HEK293 (cell line): ENCODE measurements around the gene GLYATL3.

Experiments used
- CTCF ChIA-PET: fragments of 350-600 bp; formaldehyde crosslinking; extraction: SDS; loops from one replicate; lab custom pipeline; 2021; ENCODE audit warnings: antibody characterized with exemption; lab: Yijun Ruan, JAX
- POLR2A ChIA-PET: fragments of 300-600 bp; formaldehyde crosslinking; extraction: SDS; loops from one replicate; lab custom pipeline; 2020; ENCODE audit warnings: antibody characterized with exemption, inconsistent platforms; lab: Yijun Ruan, JAX
- H3K27ac ChIP-seq: fragments of 200-500 bp; sonication (Bioruptor generic); 2 replicates; pipeline ENCODE4 v1.5.1; 2014; ENCODE audit warnings: low read depth, low read length, control low read depth, inconsistent platforms; ENCODE audit errors: extremely low read depth
- H3K36me3 ChIP-seq, 2 experiments: fragments of 200-500 bp in 1 of 2; sonication (Bioruptor generic) in 1 of 2; 1 replicate in 1 of 2; 2 replicates in 1 of 2; pipeline ENCODE4 v1.5.1; 2014 to 2017; ENCODE audit warnings: inconsistent platforms in 2 of 2, low read length in 2 of 2; ENCODE audit not compliant: control insufficient read depth in 2 of 2, insufficient read depth in 1 of 2
- H3K4me1 ChIP-seq: fragments of 200-500 bp; sonication (Bioruptor generic); 2 replicates; pipeline ENCODE4 v1.5.1; 2014; ENCODE audit warnings: mild to moderate bottlenecking, low read length, inconsistent platforms; ENCODE audit not compliant: control insufficient read depth, insufficient read depth
- H3K4me3 ChIP-seq: 2 replicates; pipeline ENCODE4 v1.5.1; 2011; ENCODE audit warnings: low read depth, mild to moderate bottlenecking, control low read depth, low read length, moderate library complexity
- H3K9me3 ChIP-seq: fragments of 200-500 bp; sonication (Bioruptor generic); 2 replicates; pipeline ENCODE4 v1.5.1; 2014; ENCODE audit warnings: low read depth, low read length, inconsistent platforms; ENCODE audit not compliant: control insufficient read depth, insufficient read depth
- KLF1 ChIP-seq: fragments of 450-650 bp; formaldehyde crosslinking; IDR thresholded peaks from 2 replicates; pipeline ENCODE4 v1.5.1; 2016; ENCODE audit warnings: missing biosample characterization, missing genetic modification characterization
- KLF7 ChIP-seq: fragments of 450-650 bp; formaldehyde crosslinking; IDR thresholded peaks from 2 replicates; pipeline ENCODE4 v1.5.1; 2016; ENCODE audit warnings: missing biosample characterization, missing genetic modification characterization, borderline replicate concordance
- KLF9 ChIP-seq: fragments of 450-650 bp; formaldehyde crosslinking; IDR thresholded peaks from 2 replicates; pipeline ENCODE4 v1.5.1; 2016; ENCODE audit warnings: missing biosample characterization, missing genetic modification characterization, low read depth
- PRDM2 ChIP-seq: fragments of 450-650 bp; formaldehyde crosslinking; IDR thresholded peaks from 2 replicates; pipeline ENCODE4 v1.5.1; 2016; ENCODE audit warnings: missing biosample characterization, missing genetic modification characterization, borderline replicate concordance
- ZNF140 ChIP-seq: fragments of 450-650 bp; formaldehyde crosslinking; IDR thresholded peaks from 2 replicates; pipeline ENCODE4 v1.5.1; 2016; ENCODE audit warnings: missing biosample characterization, missing genetic modification characterization
- ZNF169 ChIP-seq: fragments of 450-650 bp; formaldehyde crosslinking; IDR thresholded peaks from 2 replicates; pipeline ENCODE4 v1.5.1; 2016; ENCODE audit warnings: missing biosample characterization, missing genetic modification characterization
- ZNF248 ChIP-seq: fragments of 450-650 bp; formaldehyde crosslinking; IDR thresholded peaks from 2 replicates; pipeline ENCODE4 v1.5.1; 2017; ENCODE audit warnings: missing biosample characterization, missing genetic modification characterization
- ZNF302 ChIP-seq: fragments of 450-650 bp; formaldehyde crosslinking; IDR thresholded peaks from 2 replicates; pipeline ENCODE4 v1.5.1; 2016; ENCODE audit warnings: missing biosample characterization, missing genetic modification characterization, low read depth
- ZNF366 ChIP-seq: fragments of 450-650 bp; formaldehyde crosslinking; conservative IDR thresholded peaks from 2 replicates; pipeline ENCODE4 v1.5.1; 2016; ENCODE audit warnings: missing biosample characterization, missing genetic modification characterization
- ZNF548 ChIP-seq: fragments of 450-650 bp; formaldehyde crosslinking; IDR thresholded peaks from 2 replicates; pipeline ENCODE4 v1.5.1; 2016; ENCODE audit warnings: missing biosample characterization, missing genetic modification characterization
- ZNF677 ChIP-seq: fragments of 450-650 bp; IDR thresholded peaks from 2 replicates; pipeline ENCODE4 v1.5.0; 2018; ENCODE audit warnings: missing biosample characterization, mild to moderate bottlenecking, missing genetic modification characterization, moderate library complexity
- ZNF776 ChIP-seq: fragments of 450-650 bp; formaldehyde crosslinking; IDR thresholded peaks from 2 replicates; pipeline ENCODE4 v1.5.0; 2017; ENCODE audit warnings: missing biosample characterization, missing genetic modification characterization, borderline replicate concordance
- ZNF785 ChIP-seq: fragments of 450-650 bp; formaldehyde crosslinking; IDR thresholded peaks from 2 replicates; pipeline ENCODE4 v1.5.1; 2016; ENCODE audit warnings: missing biosample characterization, missing genetic modification characterization
- ZSCAN30 ChIP-seq: fragments of 450-650 bp; IDR thresholded peaks from 2 replicates; pipeline ENCODE4 v1.5.1; 2018; ENCODE audit warnings: missing biosample characterization, mild to moderate bottlenecking, missing genetic modification characterization, moderate library complexity
- TF ChIP-seq, protein P1 (sequence below): fragments of 450-650 bp; formaldehyde crosslinking; IDR thresholded peaks from 2 replicates; pipeline ENCODE4 v1.5.1; 2016; ENCODE audit warnings: missing biosample characterization, missing genetic modification characterization, borderline replicate concordance
- TF ChIP-seq, protein P2 (sequence below): fragments of 450-650 bp; formaldehyde crosslinking; IDR thresholded peaks from 2 replicates; pipeline ENCODE4 v1.5.1; 2017; ENCODE audit warnings: missing biosample characterization, missing genetic modification characterization
- TF ChIP-seq, protein P3 (sequence below): sonication (generic); formaldehyde crosslinking; IDR thresholded peaks from 2 replicates; pipeline ENCODE4 v1.8.1; 2022; ENCODE audit warnings: mild to moderate bottlenecking, moderate library complexity, missing genetic modification reagents

GLYATL3 gene

GRCh38 chr6:49564552-49564951 is 64.8 kb downstream of the GLYATL3 start:
- CTCF ChIA-PET = interaction anchor here (0.5 to 1.3 kb wide), 4 partner anchors 32 to 112 kb away, joined by 3 to 8 read pairs (median 3); no protein-coding TSS in a partner anchor
- Histone ChIP-seq H3K4me3 (no peak overlapping the region), H3K4me1 (peaks cover 1% of the 10 kb centered on the region), H3K27ac (no peak overlapping the region), H3K36me3 (peaks cover 1 to 3% of the 10 kb centered on the region in 2 experiments; a peak in 2 of 3 replicates), H3K9me3 (no peaks in the 10 kb centered on the region)
- TF ChIP-seq ZNF776 (tag by site-specific recombination) (no peak), ZNF302 (no peak), ZNF169 (tag by site-specific recombination) (peak; percentile 93)
- POLR2A ChIA-PET = no interaction called here

GRCh38 chr6:49565261-49565660 is 65.5 kb downstream of the GLYATL3 start:
- Histone ChIP-seq H3K4me1 (peaks cover 8% of the 10 kb centered on the region), H3K27ac (no peak overlapping the region), H3K9me3 (no peaks in the 10 kb centered on the region), H3K4me3 (no peak overlapping the region), H3K36me3 (peaks cover 0 to 3% of the 10 kb centered on the region in 2 experiments; a peak in 1 of 3 replicates)
- TF ChIP-seq ZNF785 (tag by site-specific recombination) (no peak), ZNF302 (no peak), KLF7 (no peak), ZNF677 (no peak)
- TF ChIP-seq, protein P1, sequence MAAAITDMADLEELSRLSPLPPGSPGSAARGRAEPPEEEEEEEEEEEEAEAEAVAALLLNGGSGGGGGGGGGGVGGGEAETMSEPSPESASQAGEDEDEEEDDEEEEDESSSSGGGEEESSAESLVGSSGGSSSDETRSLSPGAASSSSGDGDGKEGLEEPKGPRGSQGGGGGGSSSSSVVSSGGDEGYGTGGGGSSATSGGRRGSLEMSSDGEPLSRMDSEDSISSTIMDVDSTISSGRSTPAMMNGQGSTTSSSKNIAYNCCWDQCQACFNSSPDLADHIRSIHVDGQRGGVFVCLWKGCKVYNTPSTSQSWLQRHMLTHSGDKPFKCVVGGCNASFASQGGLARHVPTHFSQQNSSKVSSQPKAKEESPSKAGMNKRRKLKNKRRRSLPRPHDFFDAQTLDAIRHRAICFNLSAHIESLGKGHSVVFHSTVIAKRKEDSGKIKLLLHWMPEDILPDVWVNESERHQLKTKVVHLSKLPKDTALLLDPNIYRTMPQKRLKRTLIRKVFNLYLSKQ (tag by site-specific recombination) = no peak
- TF ChIP-seq, protein P2, sequence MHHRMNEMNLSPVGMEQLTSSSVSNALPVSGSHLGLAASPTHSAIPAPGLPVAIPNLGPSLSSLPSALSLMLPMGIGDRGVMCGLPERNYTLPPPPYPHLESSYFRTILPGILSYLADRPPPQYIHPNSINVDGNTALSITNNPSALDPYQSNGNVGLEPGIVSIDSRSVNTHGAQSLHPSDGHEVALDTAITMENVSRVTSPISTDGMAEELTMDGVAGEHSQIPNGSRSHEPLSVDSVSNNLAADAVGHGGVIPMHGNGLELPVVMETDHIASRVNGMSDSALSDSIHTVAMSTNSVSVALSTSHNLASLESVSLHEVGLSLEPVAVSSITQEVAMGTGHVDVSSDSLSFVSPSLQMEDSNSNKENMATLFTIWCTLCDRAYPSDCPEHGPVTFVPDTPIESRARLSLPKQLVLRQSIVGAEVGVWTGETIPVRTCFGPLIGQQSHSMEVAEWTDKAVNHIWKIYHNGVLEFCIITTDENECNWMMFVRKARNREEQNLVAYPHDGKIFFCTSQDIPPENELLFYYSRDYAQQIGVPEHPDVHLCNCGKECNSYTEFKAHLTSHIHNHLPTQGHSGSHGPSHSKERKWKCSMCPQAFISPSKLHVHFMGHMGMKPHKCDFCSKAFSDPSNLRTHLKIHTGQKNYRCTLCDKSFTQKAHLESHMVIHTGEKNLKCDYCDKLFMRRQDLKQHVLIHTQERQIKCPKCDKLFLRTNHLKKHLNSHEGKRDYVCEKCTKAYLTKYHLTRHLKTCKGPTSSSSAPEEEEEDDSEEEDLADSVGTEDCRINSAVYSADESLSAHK = no peak
- TF ChIP-seq, protein P3, sequence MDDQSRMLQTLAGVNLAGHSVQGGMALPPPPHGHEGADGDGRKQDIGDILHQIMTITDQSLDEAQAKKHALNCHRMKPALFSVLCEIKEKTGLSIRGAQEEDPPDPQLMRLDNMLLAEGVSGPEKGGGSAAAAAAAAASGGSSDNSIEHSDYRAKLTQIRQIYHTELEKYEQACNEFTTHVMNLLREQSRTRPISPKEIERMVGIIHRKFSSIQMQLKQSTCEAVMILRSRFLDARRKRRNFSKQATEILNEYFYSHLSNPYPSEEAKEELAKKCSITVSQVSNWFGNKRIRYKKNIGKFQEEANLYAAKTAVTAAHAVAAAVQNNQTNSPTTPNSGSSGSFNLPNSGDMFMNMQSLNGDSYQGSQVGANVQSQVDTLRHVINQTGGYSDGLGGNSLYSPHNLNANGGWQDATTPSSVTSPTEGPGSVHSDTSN (CRISPR knock-in tag) = no peak
- CTCF ChIA-PET = interaction anchor here (0.9 to 1.2 kb wide), 4 partner anchors 31 to 42 kb away, joined by 3 to 7 read pairs (median 3); no protein-coding TSS in a partner anchor
- POLR2A ChIA-PET = no interaction called here

GRCh38 chr6:49565855-49566254 is 66.1 kb downstream of the GLYATL3 start:
- H3K4me3 ChIP-seq = no peak overlapping the region
- H3K27ac ChIP-seq = no peak overlapping the region
- H3K36me3 ChIP-seq = peaks cover 0 to 3% of the 10 kb centered on the region in 2 experiments; a peak in 1 of 3 replicates
- CTCF ChIA-PET = interaction anchor here (0.9 to 1.2 kb wide), 4 partner anchors 31 to 42 kb away, joined by 3 to 7 read pairs (median 3); no protein-coding TSS in a partner anchor
- H3K9me3 ChIP-seq = no peaks in the 10 kb centered on the region
- POLR2A ChIA-PET = no interaction called here
- peaks cover 14% of the 10 kb centered on the region for H3K4me1 ChIP-seq
- TF ChIP-seq ZNF366 (tag by site-specific recombination) (no peak), KLF9 (tag by site-specific recombination) (no peak), PRDM2 (tag by site-specific recombination) (no peak), ZNF248 (tag by site-specific recombination) (no peak), KLF1 (no peak), ZNF548 (no peak), ZNF140 (tag by site-specific recombination) (no peak), ZSCAN30 (tag by site-specific recombination) (no peak)
